Keratinocyte (primary cell): ENCODE data around the gene FAM120C. TPM values are rescaled to one million over a fixed set of nuclear protein-coding genes. Genes with fewer than 3 reads are reported as not detected.

Source experiments
- DNase-seq: peaks from one replicate; pipeline ENCODE4 v3.0.0-alpha.2; 2011; ENCODE audit warnings: low read depth, missing footprints, low spot score
- FAIRE-seq: peaks from 2 replicates; lab custom pipeline; 2011; peaks lifted over from hg19 to GRCh38; lab: Jason Lieb, UNC
- H2AFZ ChIP-seq: 2 replicates; pipeline ENCODE4 v1.6.0; 2012; ENCODE audit warnings: low read length, control low read depth, inconsistent platforms; ENCODE audit not compliant: control insufficient read depth
- H3K27ac ChIP-seq: 2 replicates; pipeline ENCODE4 v1.5.1; 2011; ENCODE audit warnings: low read length; ENCODE audit not compliant: control insufficient read depth, insufficient read depth
- H3K27me3 ChIP-seq: 3 replicates; pipeline ENCODE4 v1.6.0; 2011; ENCODE audit warnings: low read length; ENCODE audit not compliant: control insufficient read depth, insufficient read depth; ENCODE audit errors: extremely low read depth
- H3K36me3 ChIP-seq, 2 experiments: 2 replicates in 1 of 2; 3 replicates in 1 of 2; pipeline ENCODE4 v1.5.1; 2011; ENCODE audit warnings: low read length in 2 of 2, mild to moderate bottlenecking in 1 of 2; ENCODE audit not compliant: control insufficient read depth in 2 of 2, insufficient read depth in 2 of 2; ENCODE audit errors: extremely low read depth in 1 of 2
- H3K4me1 ChIP-seq: 3 replicates; pipeline ENCODE4 v1.5.1; 2011; ENCODE audit warnings: low read length; ENCODE audit not compliant: control insufficient read depth, insufficient read depth; ENCODE audit errors: extremely low read depth
- H3K4me2 ChIP-seq: 3 replicates; pipeline ENCODE4 v1.6.0; 2011; ENCODE audit warnings: low read depth, low read length; ENCODE audit not compliant: control insufficient read depth, insufficient read depth; ENCODE audit errors: extremely low read depth
- H3K4me3 ChIP-seq, 3 experiments: fragments of 200-600 bp in 1 of 3; sonication (generic) in 1 of 3; 2 replicates in 2 of 3; 3 replicates in 1 of 3; pipeline ENCODE4 v1.5.1; 2011 to 2016; ENCODE audit warnings: low read length in 3 of 3, mild to moderate bottlenecking in 3 of 3, control low read depth in 2 of 3, inconsistent platforms in 1 of 3, low read depth in 1 of 3, mixed read lengths in 1 of 3, mixed run types in 1 of 3, moderate library complexity in 1 of 3; ENCODE audit not compliant: control insufficient read depth in 2 of 3, insufficient read depth in 2 of 3; ENCODE audit errors: extremely low read depth in 1 of 3
- H3K79me2 ChIP-seq: 2 replicates; pipeline ENCODE4 v1.6.0; 2012; ENCODE audit warnings: low read length; ENCODE audit not compliant: control insufficient read depth, insufficient read depth
- H3K9ac ChIP-seq: 3 replicates; pipeline ENCODE4 v1.6.0; 2011; ENCODE audit warnings: low read length; ENCODE audit not compliant: control insufficient read depth, insufficient read depth; ENCODE audit errors: extremely low read depth
- H3K9me1 ChIP-seq: 3 replicates; pipeline ENCODE4 v1.6.0; 2011; ENCODE audit warnings: low read length; ENCODE audit not compliant: control insufficient read depth, insufficient read depth; ENCODE audit errors: extremely low read depth
- H3K9me3 ChIP-seq: 2 replicates; pipeline ENCODE4 v1.5.1; 2012; ENCODE audit warnings: low read depth, low read length; ENCODE audit not compliant: control insufficient read depth
- H4K20me1 ChIP-seq: 3 replicates; pipeline ENCODE4 v1.6.0; 2011; ENCODE audit warnings: low read length; ENCODE audit not compliant: control insufficient read depth, insufficient read depth; ENCODE audit errors: extremely low read depth
- CTCF ChIP-seq, 3 experiments: IDR thresholded peaks in 1 of 3; conservative IDR thresholded peaks in 1 of 3; optimal IDR thresholded peaks in 1 of 3; 2 replicates in 2 of 3; 3 replicates in 1 of 3; pipeline versions ENCODE3 to v1.5.1; 2011; ENCODE audit warnings: low read length in 3 of 3, mild to moderate bottlenecking in 3 of 3, moderate library complexity in 2 of 3, control low read depth in 1 of 3, inconsistent platforms in 1 of 3; ENCODE audit not compliant: insufficient read depth in 2 of 3; ENCODE audit errors: extremely low read depth in 1 of 3
- EZH2 ChIP-seq: IDR thresholded peaks from one replicate; pipeline ENCODE4 v1.6.1; 2012; ENCODE audit warnings: inconsistent platforms, mild to moderate bottlenecking, low read length, moderate library complexity
- dilution Hi-C: fragments of 300-500 bp; cut with MboI; formaldehyde crosslinking; loops from one replicate; pipeline ENCODE4 v1.7.0; 2020; ENCODE audit warnings: low sequenced_read_pairs; ENCODE audit not compliant: extremely low pct_ligation_motif_present
- polyA plus RNA-seq, 5 experiments: library from polyadenylated mRNA; depleted of rRNA in 3 of 5; stranded (reverse) in 3 of 5; stranded (forward) in 1 of 5; unstranded in 1 of 5; fragments of >200 nt; gene quantifications; 1 replicate in 1 of 5; 2 replicates in 3 of 5; 3 replicates in 1 of 5; pipeline versions ENCODE4 v1.2.1 to v1.2.3, GENCODE V29; 2011 to 2012; ENCODE audit warnings: missing spikeins in 2 of 5, low read depth in 1 of 5, low replicate concordance in 1 of 5

FAM120C gene
- polyA plus RNA-seq, 1 donor (not counting 4 experiments of a cell fraction or from before 2014, with no cell fraction given) = 1.9 TPM

- no peaks in the 10 kb centered on the region for H3K4me1 ChIP-seq
- H4K20me1 ChIP-seq = no peaks in the 10 kb centered on the region
- TF ChIP-seq CTCF (optimal IDR thresholded peaks at IDR 0.05 in 1 of 3, IDR thresholded peaks at IDR 0.05 in 1 of 3, conservative IDR thresholded peaks at IDR 0.05 in 1 of 3; ENCODE audit: extremely low read depth in 1 of 3, insufficient read depth in 2 of 3, low read length in 3 of 3) (no peak), EZH2 (no peak)
- H3K79me2 ChIP-seq = no peaks in the 10 kb centered on the region
- dilution Hi-C loops = no loop called here
- H2AFZ ChIP-seq = no peak overlapping the region
- H3K9me1 ChIP-seq = no peaks in the 10 kb centered on the region
- no peak overlapping the region for H3K27ac ChIP-seq
- H3K9ac ChIP-seq = no peak overlapping the region
- no peak overlapping the region for H3K4me3 ChIP-seq
- no peaks in the 10 kb centered on the region for H3K9me3 ChIP-seq
- H3K36me3 ChIP-seq = no peaks in the 10 kb centered on the region
- no peaks in the 10 kb centered on the region for H3K27me3 ChIP-seq
- FAIRE-seq = no peak
- H3K4me2 ChIP-seq = no peak overlapping the region
- no peak for DNase-seq
Observed at GRCh38 chrX:54134269-54134668, 48.8 kb downstream of the FAM120C start.

- Histone ChIP-seq H3K27ac (no peak overlapping the region), H3K9me1 (no peaks in the 10 kb centered on the region), H3K36me3 (no peaks in the 10 kb centered on the region), H3K27me3 (no peaks in the 10 kb centered on the region), H3K4me2 (no peak overlapping the region), H3K79me2 (no peaks in the 10 kb centered on the region), H3K9me3 (no peaks in the 10 kb centered on the region), H4K20me1 (no peaks in the 10 kb centered on the region), H3K4me1 (no peaks in the 10 kb centered on the region), H3K4me3 (no peak overlapping the region), H3K9ac (no peak overlapping the region), H2AFZ (no peak overlapping the region)
- no peak for DNase-seq
- TF ChIP-seq EZH2 (no peak), CTCF (optimal IDR thresholded peaks at IDR 0.05 in 1 of 3, IDR thresholded peaks at IDR 0.05 in 1 of 3, conservative IDR thresholded peaks at IDR 0.05 in 1 of 3; ENCODE audit: extremely low read depth in 1 of 3, insufficient read depth in 2 of 3, low read length in 3 of 3) (no peak)
- no peak for FAIRE-seq
- dilution Hi-C loops = no loop called here
Observed at GRCh38 chrX:54116391-54116790, 66.7 kb downstream of the FAM120C start.
